HG02938 (cell line): ENCODE results near the gene PRR5L.
"Not testable (repeated sequence)": the region's sequence is repeated elsewhere in the genome, so short reads cannot be mapped to it uniquely, and the experiment has no call there.

Source experiments
- ATAC-seq: cut with Tn5 transposase; IDR thresholded peaks from one replicate; pipeline ENCODE4 v1.9.1; 2021; ENCODE audit warnings: mild to moderate bottlenecking, moderate library complexity; ENCODE audit not compliant: unreplicated experiment

PRR5L gene

DNA sequence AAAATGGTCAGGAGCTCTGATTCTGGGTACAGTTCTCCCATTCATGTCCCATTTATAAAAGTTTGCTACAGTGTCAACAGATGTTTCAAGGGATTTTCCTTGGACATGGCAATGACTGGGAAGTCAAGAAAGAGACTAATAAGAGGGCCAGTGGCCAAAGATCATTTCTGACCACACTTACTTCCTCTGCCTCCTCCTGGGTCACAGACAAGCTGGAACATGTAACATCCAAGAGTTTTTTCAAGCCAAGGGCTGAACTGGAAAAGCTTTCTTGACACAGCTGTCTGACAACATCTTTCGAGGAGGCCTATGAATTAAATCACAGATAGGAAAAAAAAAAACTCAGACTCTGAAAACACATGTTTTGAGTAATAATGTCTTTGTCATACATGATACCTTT, 15.6 kb upstream of the PRR5L start:
- ATAC-seq: no peak

DNA sequence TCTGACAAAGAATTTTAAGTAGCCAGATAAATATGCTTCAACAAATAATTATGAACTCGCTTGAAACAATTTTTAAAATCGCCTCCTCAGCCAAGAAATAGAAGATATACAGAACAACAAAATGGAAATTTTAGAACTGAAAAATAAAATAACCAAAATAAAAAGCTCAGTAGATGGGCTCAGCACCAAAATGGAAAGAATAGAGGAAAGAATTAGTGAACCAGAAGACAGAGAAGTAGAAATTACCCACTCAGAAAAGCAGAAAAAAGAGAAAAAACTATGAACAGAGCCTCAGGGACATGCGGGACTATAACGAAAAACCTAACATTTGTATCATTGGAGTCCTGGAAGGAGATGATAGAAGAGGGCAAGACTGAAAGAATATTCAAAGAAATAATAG, 14.2 kb upstream of the PRR5L start:
- no peak for ATAC-seq

DNA sequence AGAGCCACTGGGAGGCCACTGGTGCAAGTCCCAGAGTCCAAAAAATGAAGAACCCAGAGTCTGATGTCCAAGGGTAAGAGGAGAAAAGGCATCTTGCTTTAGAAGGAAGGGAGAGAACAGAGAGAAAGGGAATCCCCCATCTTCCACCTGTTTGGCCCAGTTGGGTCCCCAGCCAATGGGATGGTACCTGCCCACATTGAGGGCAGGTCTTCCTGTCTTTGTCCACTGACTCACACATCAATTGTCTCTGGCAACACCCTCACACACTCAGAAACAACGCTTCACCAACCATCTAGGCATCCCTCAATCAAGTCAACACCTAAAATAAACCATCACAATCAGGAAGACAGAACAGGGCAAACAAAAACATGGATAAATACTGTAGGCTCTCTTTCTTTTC, 13.2 kb upstream of the PRR5L start:
- ATAC-seq: no peak

- no peak for ATAC-seq
Measured at GRCh38 chr11:36288442-36289225, 7.5 kb upstream of the PRR5L start.

- peak; percentile 99 for ATAC-seq
Measured at GRCh38 chr11:36289226-36289852, 6.7 kb upstream of the PRR5L start, which contains the start of gene COMMD9. TSS of gene COMMD9 (minus strand) at chr11:36289424. CDS start at chr11:36289412, 12 bp downstream.

- peak; percentile 30 for ATAC-seq
Measured at GRCh38 chr11:36292311-36292722, 3.8 kb upstream of the PRR5L start.

- no peak for ATAC-seq
Measured at GRCh38 chr11:36296884-36297543, 926 bp downstream of the PRR5L start.

DNA sequence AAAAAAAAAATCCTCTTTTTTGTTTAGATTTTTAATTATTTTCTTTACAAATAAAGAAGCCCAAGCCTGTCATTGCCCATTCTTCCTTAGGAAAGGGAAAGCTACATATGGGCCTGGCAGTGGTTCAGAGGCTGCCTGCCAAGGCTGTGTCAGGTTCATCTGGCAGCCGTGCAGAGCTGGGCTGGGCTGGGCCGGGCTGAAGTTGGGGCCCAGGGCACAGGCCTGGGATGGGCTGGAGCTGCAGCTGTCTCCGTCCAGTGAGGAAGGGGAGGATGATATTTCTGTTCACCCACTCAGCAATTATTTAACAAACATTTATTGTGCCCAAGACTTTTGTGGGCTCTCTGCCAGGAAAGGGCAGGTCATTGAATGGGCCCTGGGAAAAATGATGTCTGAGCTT, 4.6 kb downstream of the PRR5L start:
- no peak for ATAC-seq

GRCh38 chr11:36304351-36304750, 8.3 kb downstream of the PRR5L start:
- no peak for ATAC-seq

DNA sequence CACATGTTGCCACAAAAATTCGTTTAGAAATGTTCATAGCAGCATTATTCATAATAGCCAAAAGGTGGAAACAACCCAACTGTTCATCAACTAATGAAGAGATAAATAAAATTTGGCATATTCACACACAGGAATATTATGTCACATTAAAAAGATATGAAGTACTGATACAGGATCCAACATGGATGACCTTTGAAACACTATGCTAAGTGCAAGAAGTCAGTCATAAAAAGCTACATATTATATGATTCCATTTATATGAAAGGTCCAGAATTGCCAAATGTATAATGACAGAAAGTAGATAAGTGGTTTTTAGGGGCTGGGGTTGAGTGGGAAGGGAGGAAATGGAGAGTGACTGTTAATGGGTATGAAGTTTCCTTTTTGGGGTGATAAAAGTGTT, 9.0 kb downstream of the PRR5L start:
- no peak for ATAC-seq

DNA sequence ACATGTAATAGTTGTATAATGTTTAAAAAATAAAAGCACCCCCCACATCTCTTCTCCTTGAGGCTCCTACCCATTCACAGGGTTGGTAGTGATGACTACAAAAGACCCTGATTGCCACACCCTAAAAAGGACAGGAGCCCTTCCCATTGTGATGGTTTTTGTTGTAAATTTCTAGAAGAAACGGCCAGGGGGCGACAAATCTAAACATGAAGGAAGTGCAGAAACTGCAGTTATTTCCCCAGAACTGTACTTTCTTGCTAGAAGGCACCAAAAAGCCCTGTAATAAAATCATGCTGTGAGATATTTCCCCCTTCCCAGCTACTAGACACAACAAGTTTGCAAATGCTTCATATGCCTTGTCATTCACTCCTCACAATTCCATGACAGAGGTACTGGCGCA, 10.8 kb downstream of the PRR5L start:
- no peak for ATAC-seq

DNA sequence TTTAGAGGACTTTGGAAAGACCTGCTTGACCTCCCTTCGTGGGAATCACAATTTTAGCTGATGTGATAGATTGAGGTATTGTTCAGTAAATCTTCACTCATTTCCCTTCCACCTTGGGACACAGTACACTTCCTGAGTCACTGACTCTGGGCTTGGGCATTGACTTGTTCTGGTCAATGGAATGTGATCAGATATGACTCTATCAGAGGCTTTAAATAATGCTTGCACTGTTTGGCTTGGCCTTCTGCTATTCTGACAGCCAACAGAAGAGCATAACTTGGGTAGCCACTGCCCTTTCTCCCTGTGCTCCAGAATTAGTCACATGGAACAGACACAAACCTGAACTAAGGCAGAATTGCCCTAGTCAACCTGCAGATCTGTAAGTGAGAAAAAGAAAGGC, 12.5 kb downstream of the PRR5L start:
- no peak for ATAC-seq

GRCh38 chr11:36309779-36310178, 13.7 kb downstream of the PRR5L start:
- no peak for ATAC-seq

DNA sequence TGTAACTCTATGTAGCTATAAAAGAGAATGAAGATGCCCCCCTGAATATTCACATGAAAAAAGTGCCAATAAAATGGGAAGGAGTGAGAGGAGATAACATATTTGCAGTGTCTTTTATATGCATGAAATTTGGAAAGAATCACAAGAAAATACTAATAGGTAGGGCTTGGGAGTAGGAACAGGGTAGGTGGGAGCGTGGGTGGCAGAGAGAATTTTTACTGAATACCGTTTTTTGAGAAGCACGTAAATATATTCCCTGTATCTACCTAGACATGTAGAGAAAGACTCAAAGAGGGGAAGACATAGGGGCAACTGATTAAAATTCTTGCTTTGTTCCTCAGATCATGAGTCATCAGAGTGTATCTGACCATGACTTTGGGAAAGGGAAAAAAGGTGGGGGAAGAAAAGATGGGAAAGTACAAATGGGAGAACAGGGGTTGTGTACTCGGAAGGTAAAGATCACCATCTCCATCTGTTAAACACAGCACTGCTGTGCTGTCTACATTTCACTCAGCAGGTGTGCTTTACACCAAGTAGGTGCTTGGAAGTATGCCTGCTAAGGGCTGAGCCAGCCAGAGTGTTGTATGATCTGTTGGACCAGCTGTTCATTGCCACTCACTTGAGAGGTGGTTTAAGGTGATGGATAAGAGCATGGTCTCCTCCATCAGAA, 16.0 kb downstream of the PRR5L start:
- no peak for ATAC-seq

GRCh38 chr11:36312611-36313472, 16.8 kb downstream of the PRR5L start:
- no peak for ATAC-seq

GRCh38 chr11:36313750-36314433, 17.8 kb downstream of the PRR5L start:
- peak; percentile 59 for ATAC-seq

- ATAC-seq: no peak
Measured at GRCh38 chr11:36314434-36314767, 18.3 kb downstream of the PRR5L start.

DNA sequence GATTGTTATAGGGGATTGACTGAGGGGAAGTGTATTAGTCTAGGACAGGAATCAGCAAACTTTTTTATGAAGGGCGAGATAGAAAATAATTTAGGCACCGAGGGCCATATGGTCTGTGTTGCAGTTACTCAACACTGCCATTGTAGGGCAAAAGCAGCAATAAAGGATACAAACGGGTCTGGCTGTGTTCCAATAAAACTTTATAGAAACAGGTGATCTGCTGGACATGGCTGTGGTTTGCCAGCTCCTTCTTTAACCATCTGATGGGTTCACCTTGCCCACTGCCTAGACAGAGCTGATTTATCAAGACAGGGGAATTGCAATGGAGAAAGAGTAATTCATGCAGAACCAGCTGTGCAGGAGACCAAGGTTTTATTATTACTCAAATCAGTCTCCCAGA, 20.0 kb downstream of the PRR5L start:
- no peak for ATAC-seq

DNA sequence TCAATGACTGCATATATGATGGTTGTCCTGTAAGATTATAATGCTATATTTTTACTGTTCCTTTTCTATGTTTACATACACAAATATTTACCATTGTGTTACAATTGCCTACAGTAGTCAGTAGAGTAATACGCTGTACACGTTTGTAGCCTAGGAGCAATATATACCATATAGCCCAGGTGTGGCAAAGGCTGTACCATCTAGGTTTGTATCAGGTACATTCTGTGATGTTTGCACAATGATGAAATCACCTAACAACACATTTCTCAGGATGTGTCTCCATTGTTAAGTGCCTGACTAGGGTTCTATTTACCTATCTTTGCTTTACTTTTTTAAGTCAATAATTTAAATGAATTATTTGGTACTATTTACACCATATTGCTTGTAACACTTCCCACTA, 21.9 kb downstream of the PRR5L start:
- no peak for ATAC-seq

GRCh38 chr11:36324956-36325355, 28.9 kb downstream of the PRR5L start:
- not testable (repeated sequence) for ATAC-seq
